IPS DF 6.9 (cell line): ENCODE data around the gene POM121.
"Not testable (repeated sequence)": the region's sequence is repeated elsewhere in the genome, so short reads cannot be mapped to it uniquely, and the experiment has no call there.

Experiments
- DNase-seq: peaks from one replicate; pipeline ENCODE4 v3.0.0-alpha.2; 2013; ENCODE audit warnings: low read depth, low spot score
- H3K27ac ChIP-seq: one replicate; pipeline ENCODE4 v1.5.1; 2013; ENCODE audit warnings: low read length, control low read depth
- H3K27me3 ChIP-seq: 2 replicates; pipeline ENCODE4 v1.6.1; 2013; ENCODE audit warnings: mild to moderate bottlenecking, low read length; ENCODE audit not compliant: control insufficient read depth, insufficient read depth
- H3K36me3 ChIP-seq: 2 replicates; pipeline ENCODE4 v1.6.1; 2013; ENCODE audit warnings: low read length; ENCODE audit not compliant: control insufficient read depth, insufficient read depth
- H3K4me1 ChIP-seq: 2 replicates; pipeline ENCODE4 v1.6.1; 2013; ENCODE audit warnings: low read length; ENCODE audit not compliant: control insufficient read depth, insufficient read depth
- H3K4me3 ChIP-seq: 2 replicates; pipeline ENCODE4 v1.5.1; 2013; ENCODE audit warnings: mild to moderate bottlenecking, low read length
- H3K9me3 ChIP-seq: 2 replicates; pipeline ENCODE4 v1.6.1; 2013; ENCODE audit warnings: low read length, inconsistent platforms; ENCODE audit not compliant: control insufficient read depth, insufficient read depth
- WGBS: extraction: QIAGEN DNeasy Blood & Tissue Kit; methylation state at CpG from one replicate; pipeline ENCODE4 v1.1.7; 2013; ENCODE audit warnings: mixed read lengths, missing lambda C conversion rate; ENCODE audit not compliant: insufficient read length, insufficient coverage; 5-methylcytosine and 5-hydroxymethylcytosine counted together

Gene POM121

GRCh38 chr7:72949686-72950085 lies 24.8 kb downstream of the POM121 start:
- H3K36me3 ChIP-seq, H3K27ac ChIP-seq, H3K4me3 ChIP-seq, DNase-seq, H3K9me3 ChIP-seq, H3K4me1 ChIP-seq, H3K27me3 ChIP-seq: not testable (repeated sequence)
- WGBS, result no CpG with 5 or more reads among the region's 6 CpGs

GRCh38 chr7:72950432-72950831 lies 25.5 kb downstream of the POM121 start:
- H3K4me1 ChIP-seq, H3K36me3 ChIP-seq, H3K27me3 ChIP-seq, H3K9me3 ChIP-seq, H3K27ac ChIP-seq, DNase-seq, H3K4me3 ChIP-seq: not testable (repeated sequence)
- WGBS, result no CpG with 5 or more reads among the region's 6 CpGs

- H3K4me3 ChIP-seq, result peak overlapping the region; percentile 33; the same call in 1 of the 2 replicates
- DNase-seq, H3K4me1 ChIP-seq, H3K27me3 ChIP-seq, H3K27ac ChIP-seq, H3K9me3 ChIP-seq, H3K36me3 ChIP-seq: not testable (repeated sequence)
- no CpG with 5 or more reads among the region's 43 CpGs for WGBS
These were observed 29.1 kb downstream of the POM121 start for GRCh38 chr7:72953901-72954562.

- peak overlapping the region; percentile 33; the same call in 1 of the 2 replicates for H3K4me3 ChIP-seq
- WGBS, result no CpG with 5 or more reads among the region's 45 CpGs
These were observed 29.8 kb downstream of the POM121 start for GRCh38 chr7:72954563-72955198.

GRCh38 chr7:72960029-72960428 lies 35.1 kb downstream of the POM121 start:
- not testable (repeated sequence) for H3K27me3 ChIP-seq, DNase-seq, H3K4me1 ChIP-seq, H3K27ac ChIP-seq, H3K36me3 ChIP-seq, H3K9me3 ChIP-seq, H3K4me3 ChIP-seq
- no CpG with 5 or more reads among the region's 18 CpGs for WGBS

More at GRCh38 chr7:72954563-72955198, 29.8 kb downstream of the POM121 start:
- not testable (repeated sequence) for H3K4me1 ChIP-seq, H3K36me3 ChIP-seq, H3K27ac ChIP-seq, H3K9me3 ChIP-seq, H3K27me3 ChIP-seq, DNase-seq

DNA sequence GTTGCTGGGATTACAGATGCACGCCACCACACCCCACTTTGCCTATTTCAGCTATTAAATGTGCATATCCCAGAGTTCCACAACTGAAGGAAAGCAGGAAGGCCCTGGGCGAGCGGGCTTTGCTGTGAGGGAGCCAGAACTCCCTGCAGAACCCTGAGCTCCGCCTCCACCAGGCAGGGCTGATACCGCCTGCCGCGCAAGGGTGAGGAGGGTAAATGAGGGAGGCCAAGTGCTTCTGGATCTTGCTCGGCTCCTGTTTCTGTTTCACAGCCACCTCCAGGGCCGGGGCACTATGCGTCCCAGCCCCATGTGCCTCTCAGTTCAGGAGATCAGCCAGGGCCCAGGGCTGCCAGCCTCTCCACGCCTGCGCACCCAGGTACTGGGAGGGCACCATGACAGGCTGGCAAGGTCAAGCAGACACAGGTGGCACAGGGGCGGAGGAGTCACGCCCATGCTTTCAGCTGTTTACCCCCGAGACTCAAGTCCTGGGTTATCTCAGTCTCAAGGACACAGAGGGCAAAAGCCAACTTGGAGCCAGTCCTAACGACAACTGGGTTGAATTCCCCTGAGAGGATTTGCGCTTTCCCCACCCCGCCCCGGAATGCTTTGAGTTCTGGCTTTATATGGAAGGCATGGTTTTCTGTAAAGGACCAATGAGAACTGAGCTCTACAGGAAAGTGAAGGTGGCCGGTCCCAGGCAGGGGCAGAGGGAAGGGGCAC lies 35.9 kb downstream of the POM121 start:
- not testable (repeated sequence) for H3K4me1 ChIP-seq, H3K27ac ChIP-seq, H3K4me3 ChIP-seq, H3K9me3 ChIP-seq, DNase-seq, H3K27me3 ChIP-seq, H3K36me3 ChIP-seq
- WGBS, result no CpG with 5 or more reads among the region's 20 CpGs

GRCh38 chr7:72961346-72961650 lies 36.4 kb downstream of the POM121 start:
- not testable (repeated sequence) for H3K4me1 ChIP-seq, H3K36me3 ChIP-seq, H3K9me3 ChIP-seq, H3K4me3 ChIP-seq, DNase-seq, H3K27ac ChIP-seq, H3K27me3 ChIP-seq
- no CpG with 5 or more reads among the region's 9 CpGs for WGBS

GRCh38 chr7:72963056-72963455 lies 38.2 kb downstream of the POM121 start:
- H3K36me3 ChIP-seq, DNase-seq, H3K4me1 ChIP-seq, H3K4me3 ChIP-seq, H3K27ac ChIP-seq, H3K9me3 ChIP-seq, H3K27me3 ChIP-seq: not testable (repeated sequence)
- no CpG with 5 or more reads among the region's 8 CpGs for WGBS

- H3K9me3 ChIP-seq, DNase-seq, H3K27ac ChIP-seq, H3K36me3 ChIP-seq, H3K4me1 ChIP-seq, H3K4me3 ChIP-seq, H3K27me3 ChIP-seq: not testable (repeated sequence)
- WGBS, result no CpG with 5 or more reads among the region's 31 CpGs
These were observed 40.5 kb downstream of the POM121 start for GRCh38 chr7:72965186-72965975.

GRCh38 chr7:72966892-72967291 lies 42.0 kb downstream of the POM121 start:
- not testable (repeated sequence) for H3K27me3 ChIP-seq, DNase-seq, H3K4me3 ChIP-seq, H3K4me1 ChIP-seq, H3K27ac ChIP-seq, H3K9me3 ChIP-seq, H3K36me3 ChIP-seq
- no CpG with 5 or more reads among the region's 3 CpGs for WGBS
